Muscle of arm (tissue), 12 donors: Measurements from ENCODE around the gene PDGFB. TPM values are rescaled to one million over a fixed set of nuclear protein-coding genes. Genes with fewer than 3 reads are reported as not detected.

Experiments used
- DNase-seq: peaks from one replicate; pipeline ENCODE4 v3.0.0-alpha.2; 2013
- polyA plus RNA-seq, 12 donors: library from polyadenylated mRNA; unstranded; fragments of 120-200 nt; gene quantifications; one replicate each; pipeline ENCODE4 v1.2.1, GENCODE V29; 2013; ENCODE audit not compliant: insufficient read length in 12 of 12

The PDGFB gene
- polyA plus RNA-seq, 12 donors: 14.6 to 26.0 (median 16.7) TPM; not detected in 1

- no peak for DNase-seq
These were observed 36.6 kb downstream of the PDGFB start for GRCh38 chr22:39208013-39208680.

- DNase-seq: no peak
These were observed 37.4 kb downstream of the PDGFB start for GRCh38 chr22:39207141-39208012.

GRCh38 chr22:39206491-39206890, 38.3 kb downstream of the PDGFB start:
- DNase-seq: no peak

- DNase-seq: no peak
These were observed 39.3 kb downstream of the PDGFB start for GRCh38 chr22:39205344-39206021.

- no peak for DNase-seq
These were observed 40.6 kb downstream of the PDGFB start for GRCh38 chr22:39204216-39204615.

GRCh38 chr22:39197578-39197977, 47.2 kb downstream of the PDGFB start:
- no peak for DNase-seq

- no peak for DNase-seq
These were observed 50.7 kb downstream of the PDGFB start for GRCh38 chr22:39194098-39194497.

- DNase-seq: no peak
These were observed 56.0 kb downstream of the PDGFB start for GRCh38 chr22:39188809-39189208.

GRCh38 chr22:39185601-39186012, 59.2 kb downstream of the PDGFB start:
- no peak for DNase-seq

- DNase-seq: no peak
These were observed 59.9 kb downstream of the PDGFB start for GRCh38 chr22:39184586-39185577.

GRCh38 chr22:39183991-39184585, 60.7 kb downstream of the PDGFB start:
- no peak for DNase-seq

- no peak for DNase-seq
These were observed 62.2 kb downstream of the PDGFB start for GRCh38 chr22:39182478-39183030.

GRCh38 chr22:39181778-39182177, 63.0 kb downstream of the PDGFB start:
- no peak for DNase-seq

- no peak for DNase-seq
These were observed 63.4 kb downstream of the PDGFB start for GRCh38 chr22:39181356-39181755.

GRCh38 chr22:39179841-39180335, 64.9 kb downstream of the PDGFB start:
- DNase-seq: no peak

- DNase-seq: no peak
These were observed 65.4 kb downstream of the PDGFB start for GRCh38 chr22:39179401-39179827.

- no peak for DNase-seq
These were observed 66.3 kb downstream of the PDGFB start for GRCh38 chr22:39178206-39179111.

- DNase-seq: no peak
These were observed 67.0 kb downstream of the PDGFB start for GRCh38 chr22:39177791-39178190.

GRCh38 chr22:39177456-39177775, 67.4 kb downstream of the PDGFB start:
- DNase-seq: no peak
